ENCODE data around the gene LUC7L3.

- TF ChIP-seq CTCF (IDR thresholded peaks at IDR 0.05) (peak in 4 of 7 experiments; percentile 30 to 41 (median 37)), POLR2A (IDR thresholded peaks at IDR 0.05) (no peak)
Measured at GRCh38 chr17:50697663-50698272, 21.6 kb upstream of the LUC7L3 start.

Measured in body of pancreas (tissue), 4 donors.